Measurements from ENCODE around the gene ARFGAP1.

Gene ARFGAP1

GRCh38 chr20:63322933-63323273 lies 50.3 kb downstream of the ARFGAP1 start:
- WGBS (ENCODE audit: insufficient coverage): 67% methylated on average over 12 of the region's 15 CpGs
- no peaks in the 10 kb centered on the region for H3K4me1 ChIP-seq (ENCODE audit: control extremely low read depth in 1 of 4, control insufficient read depth in 4 of 4, insufficient read depth in 4 of 4, low read length in 3 of 4)
- no peaks in the 10 kb centered on the region for H3K9me3 ChIP-seq (ENCODE audit: control extremely low read depth in 1 of 5, control insufficient read depth in 4 of 5, insufficient read depth in 2 of 5, low read depth in 1 of 5, low read length in 4 of 5)
- H3K27ac ChIP-seq (ENCODE audit: insufficient read depth in 1 of 2, low read depth in 1 of 2, low read length in 2 of 2, poor library complexity in 1 of 2, severe bottlenecking in 2 of 2): no peak overlapping the region
- no peak overlapping the region for H3K4me3 ChIP-seq (ENCODE audit: control insufficient read depth in 1 of 7, extremely low read depth in 1 of 7, insufficient read depth in 4 of 7, low read depth in 2 of 7, low read length in 6 of 7)
- H3K36me3 ChIP-seq (ENCODE audit: control insufficient read depth in 4 of 4, insufficient read depth in 4 of 4, low read length in 3 of 4): no peaks in the 10 kb centered on the region
- H3K27me3 ChIP-seq (replicated peaks in 2 of 5; ENCODE audit: control insufficient read depth in 4 of 5, insufficient read depth in 5 of 5, low read length in 4 of 5): peaks cover 3 to 45% (median 8%) of the 10 kb centered on the region in 5 experiments
- CTCF ChIA-PET: no interaction called here
- DNase-seq: no peak
- POLR2A ChIA-PET: no interaction called here

- H3K27me3 ChIP-seq (replicated peaks in 2 of 5; ENCODE audit: control insufficient read depth in 4 of 5, insufficient read depth in 5 of 5, low read length in 4 of 5): peaks cover 3 to 45% (median 8%) of the 10 kb centered on the region in 5 experiments
- 79% methylated on average over 15 of the region's 18 CpGs for WGBS (ENCODE audit: insufficient coverage)
These were observed 50.9 kb downstream of the ARFGAP1 start for GRCh38 chr20:63323357-63323981.

GRCh38 chr20:63325021-63325471 lies 52.4 kb downstream of the ARFGAP1 start:
- POLR2A ChIA-PET: no interaction called here
- DNase-seq: no peak
- 90% methylated on average over 4 of the region's 10 CpGs for WGBS (ENCODE audit: insufficient coverage)
- CTCF ChIA-PET: interaction anchor here (1.0 to 1.5 kb wide), 2 partner anchors 9 to 16 kb away, joined by 3 to 8 read pairs; no protein-coding TSS in a partner anchor
- Histone ChIP-seq H3K4me3 (ENCODE audit: control insufficient read depth in 1 of 7, extremely low read depth in 1 of 7, insufficient read depth in 4 of 7, low read depth in 2 of 7, low read length in 6 of 7) (no peak overlapping the region), H3K36me3 (ENCODE audit: control insufficient read depth in 4 of 4, insufficient read depth in 4 of 4, low read length in 3 of 4) (no peaks in the 10 kb centered on the region), H3K9me3 (ENCODE audit: control extremely low read depth in 1 of 5, control insufficient read depth in 4 of 5, insufficient read depth in 2 of 5, low read depth in 1 of 5, low read length in 4 of 5) (no peaks in the 10 kb centered on the region), H3K4me1 (ENCODE audit: control extremely low read depth in 1 of 4, control insufficient read depth in 4 of 4, insufficient read depth in 4 of 4, low read length in 3 of 4) (no peaks in the 10 kb centered on the region), H3K27me3 (replicated peaks in 2 of 5; ENCODE audit: control insufficient read depth in 4 of 5, insufficient read depth in 5 of 5, low read length in 4 of 5) (peaks cover 3 to 45% (median 8%) of the 10 kb centered on the region in 5 experiments), H3K27ac (ENCODE audit: insufficient read depth in 1 of 2, low read depth in 1 of 2, low read length in 2 of 2, poor library complexity in 1 of 2, severe bottlenecking in 2 of 2) (no peak overlapping the region)

More at GRCh38 chr20:63323357-63323981, 50.9 kb downstream of the ARFGAP1 start:
- Histone ChIP-seq H3K4me1 (ENCODE audit: control extremely low read depth in 1 of 4, control insufficient read depth in 4 of 4, insufficient read depth in 4 of 4, low read length in 3 of 4) (no peaks in the 10 kb centered on the region), H3K36me3 (ENCODE audit: control insufficient read depth in 4 of 4, insufficient read depth in 4 of 4, low read length in 3 of 4) (no peaks in the 10 kb centered on the region), H3K27ac (ENCODE audit: insufficient read depth in 1 of 2, low read depth in 1 of 2, low read length in 2 of 2, poor library complexity in 1 of 2, severe bottlenecking in 2 of 2) (no peak overlapping the region), H3K9me3 (ENCODE audit: control extremely low read depth in 1 of 5, control insufficient read depth in 4 of 5, insufficient read depth in 2 of 5, low read depth in 1 of 5, low read length in 4 of 5) (no peaks in the 10 kb centered on the region), H3K4me3 (ENCODE audit: control insufficient read depth in 1 of 7, extremely low read depth in 1 of 7, insufficient read depth in 4 of 7, low read depth in 2 of 7, low read length in 6 of 7) (no peak overlapping the region)
- DNase-seq: no peak
- ChIA-PET POLR2A (no interaction called here), CTCF (no interaction called here)

GRCh38 chr20:63325554-63326313 lies 53.1 kb downstream of the ARFGAP1 start:
- Histone ChIP-seq H3K27ac (ENCODE audit: insufficient read depth in 1 of 2, low read depth in 1 of 2, low read length in 2 of 2, poor library complexity in 1 of 2, severe bottlenecking in 2 of 2) (no peak overlapping the region), H3K36me3 (ENCODE audit: control insufficient read depth in 4 of 4, insufficient read depth in 4 of 4, low read length in 3 of 4) (no peaks in the 10 kb centered on the region), H3K9me3 (ENCODE audit: control extremely low read depth in 1 of 5, control insufficient read depth in 4 of 5, insufficient read depth in 2 of 5, low read depth in 1 of 5, low read length in 4 of 5) (no peaks in the 10 kb centered on the region), H3K27me3 (replicated peaks in 2 of 5; ENCODE audit: control insufficient read depth in 4 of 5, insufficient read depth in 5 of 5, low read length in 4 of 5) (peaks cover 3 to 43% (median 8%) of the 10 kb centered on the region in 5 experiments), H3K4me1 (ENCODE audit: control extremely low read depth in 1 of 4, control insufficient read depth in 4 of 4, insufficient read depth in 4 of 4, low read length in 3 of 4) (no peaks in the 10 kb centered on the region), H3K4me3 (ENCODE audit: control insufficient read depth in 1 of 7, extremely low read depth in 1 of 7, insufficient read depth in 4 of 7, low read depth in 2 of 7, low read length in 6 of 7) (no peak overlapping the region)
- no peak for DNase-seq
- ChIA-PET POLR2A (no interaction called here), CTCF (interaction anchor here (1.5 kb wide), 1 partner anchor 17 kb away, joined by 8 read pairs; no protein-coding TSS in a partner anchor)
- WGBS (ENCODE audit: insufficient coverage): 90% methylated on average over 3 of the region's 8 CpGs

- H3K9me3 ChIP-seq (ENCODE audit: control extremely low read depth in 1 of 5, control insufficient read depth in 4 of 5, insufficient read depth in 2 of 5, low read depth in 1 of 5, low read length in 4 of 5): no peaks in the 10 kb centered on the region
- 78% methylated on average over 15 of the region's 15 CpGs for WGBS (ENCODE audit: insufficient coverage)
- H3K27me3 ChIP-seq (replicated peaks in 2 of 5; ENCODE audit: control insufficient read depth in 4 of 5, insufficient read depth in 5 of 5, low read length in 4 of 5): peaks cover 3 to 38% (median 11%) of the 10 kb centered on the region in 5 experiments
- DNase-seq: no peak
- H3K36me3 ChIP-seq (ENCODE audit: control insufficient read depth in 4 of 4, insufficient read depth in 4 of 4, low read length in 3 of 4): no peaks in the 10 kb centered on the region
- no peak overlapping the region for H3K4me3 ChIP-seq (ENCODE audit: control insufficient read depth in 1 of 7, extremely low read depth in 1 of 7, insufficient read depth in 4 of 7, low read depth in 2 of 7, low read length in 6 of 7)
- ChIA-PET CTCF (no interaction called here), POLR2A (no interaction called here)
- H3K4me1 ChIP-seq (ENCODE audit: control extremely low read depth in 1 of 4, control insufficient read depth in 4 of 4, insufficient read depth in 4 of 4, low read length in 3 of 4): no peaks in the 10 kb centered on the region
- H3K27ac ChIP-seq (ENCODE audit: insufficient read depth in 1 of 2, low read depth in 1 of 2, low read length in 2 of 2, poor library complexity in 1 of 2, severe bottlenecking in 2 of 2): no peak overlapping the region
These were observed 54.0 kb downstream of the ARFGAP1 start for GRCh38 chr20:63326314-63327230.

GRCh38 chr20:63327231-63327745 lies 54.7 kb downstream of the ARFGAP1 start:
- no peak overlapping the region for H3K27ac ChIP-seq (ENCODE audit: insufficient read depth in 1 of 2, low read depth in 1 of 2, low read length in 2 of 2, poor library complexity in 1 of 2, severe bottlenecking in 2 of 2)
- 76% methylated on average over 7 of the region's 8 CpGs for WGBS (ENCODE audit: insufficient coverage)
- H3K36me3 ChIP-seq (ENCODE audit: control insufficient read depth in 4 of 4, insufficient read depth in 4 of 4, low read length in 3 of 4): no peaks in the 10 kb centered on the region
- H3K4me3 ChIP-seq (ENCODE audit: control insufficient read depth in 1 of 7, extremely low read depth in 1 of 7, insufficient read depth in 4 of 7, low read depth in 2 of 7, low read length in 6 of 7): no peak overlapping the region
- peak in 2 of 3 donors; percentile 13 to 19 for DNase-seq
- no peaks in the 10 kb centered on the region for H3K4me1 ChIP-seq (ENCODE audit: control extremely low read depth in 1 of 4, control insufficient read depth in 4 of 4, insufficient read depth in 4 of 4, low read length in 3 of 4)
- ChIA-PET POLR2A (no interaction called here), CTCF (no interaction called here)
- H3K9me3 ChIP-seq (ENCODE audit: control extremely low read depth in 1 of 5, control insufficient read depth in 4 of 5, insufficient read depth in 2 of 5, low read depth in 1 of 5, low read length in 4 of 5): peaks cover 0 to 7% (median 2%) of the 10 kb centered on the region in 5 experiments
- H3K27me3 ChIP-seq (replicated peaks in 2 of 5; ENCODE audit: control insufficient read depth in 4 of 5, insufficient read depth in 5 of 5, low read length in 4 of 5): peaks cover 3 to 31% (median 8%) of the 10 kb centered on the region in 5 experiments
